Activated CD8-positive, alpha-beta memory T cell treated with anti-CD3 and anti-CD28 coated beads for 4 hours (primary cell): ENCODE data around the gene NPLOC4.

Experiments
- DNase-seq, 2 donors: peaks; one replicate each; pipeline ENCODE4 v3.0.0-alpha.2; 2020; ENCODE audit warnings: low read depth in 2 of 2

Gene NPLOC4

DNA sequence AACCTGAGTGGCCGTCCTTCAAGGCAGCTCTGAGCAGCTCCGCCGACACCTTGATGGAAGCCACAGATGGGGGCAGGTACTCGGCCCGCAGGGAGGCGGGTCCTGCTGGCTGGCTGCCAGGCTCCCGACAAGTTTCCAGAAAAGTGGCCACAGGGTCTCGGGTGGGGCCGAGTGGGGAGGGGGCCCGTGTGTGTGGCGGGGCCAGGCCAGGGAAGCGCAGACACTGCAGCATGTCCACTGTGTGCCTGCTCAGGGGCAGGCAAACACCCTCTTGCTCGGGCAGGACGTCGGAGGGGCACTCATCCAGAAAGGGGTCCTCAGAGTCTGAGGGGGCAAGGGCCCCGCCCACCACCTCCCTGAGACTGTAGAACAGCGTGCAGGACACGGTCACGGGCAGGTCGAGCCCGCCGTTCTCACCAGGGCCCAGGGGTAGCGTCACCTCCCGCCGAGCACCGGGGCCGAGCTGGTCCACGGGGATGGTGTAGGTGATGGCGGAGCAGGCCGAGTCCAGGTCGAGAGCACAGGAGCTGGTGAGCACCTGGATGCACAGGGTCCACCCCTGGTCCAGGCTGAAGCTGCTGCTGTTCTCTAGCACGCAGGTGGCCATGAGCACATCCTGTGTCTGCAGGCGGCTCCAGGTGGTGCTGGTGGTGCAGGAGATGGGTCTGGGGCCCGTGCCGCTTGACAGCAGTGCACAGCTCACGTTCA is 89.9 kb downstream of the NPLOC4 start:
- no peak for DNase-seq

DNA sequence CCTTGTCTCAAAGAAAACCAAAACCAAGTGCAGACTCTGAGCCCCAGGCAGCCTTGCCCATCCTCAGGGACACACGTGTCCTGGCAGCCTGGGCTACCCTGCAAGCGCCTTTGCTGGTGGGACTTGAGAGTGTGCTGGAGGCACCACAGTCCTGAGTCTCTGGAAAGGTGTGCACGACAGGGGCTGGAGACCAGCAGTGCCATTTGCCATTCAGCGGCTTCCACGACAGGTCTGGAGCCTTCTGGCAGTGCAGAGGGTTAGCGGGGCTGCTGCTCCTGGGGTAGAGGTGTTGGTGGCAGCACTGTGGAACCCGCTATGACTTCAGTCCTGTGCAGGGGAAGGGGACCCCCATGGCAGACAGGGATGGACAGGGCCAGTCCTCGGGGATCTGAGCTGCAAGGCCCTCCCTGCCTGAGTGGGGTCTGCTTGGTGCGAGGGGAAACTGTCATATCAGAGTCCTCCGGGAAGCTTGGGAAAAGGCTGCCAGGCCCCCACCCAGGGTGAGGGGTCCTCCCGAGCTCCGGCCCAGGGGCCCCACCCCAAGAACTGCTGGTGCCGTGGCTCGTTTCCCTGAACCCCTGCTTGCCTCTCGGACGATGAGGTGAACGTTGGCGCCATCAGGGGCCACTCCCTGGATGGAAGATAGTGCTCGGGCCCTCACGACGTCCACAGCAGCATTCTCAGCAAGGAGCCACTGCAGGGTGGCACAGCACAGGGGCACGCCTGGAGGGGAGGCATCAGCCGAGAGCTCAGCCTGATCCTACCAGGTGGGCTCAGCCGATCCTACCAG is 91.6 kb downstream of the NPLOC4 start:
- DNase-seq = no peak

DNA sequence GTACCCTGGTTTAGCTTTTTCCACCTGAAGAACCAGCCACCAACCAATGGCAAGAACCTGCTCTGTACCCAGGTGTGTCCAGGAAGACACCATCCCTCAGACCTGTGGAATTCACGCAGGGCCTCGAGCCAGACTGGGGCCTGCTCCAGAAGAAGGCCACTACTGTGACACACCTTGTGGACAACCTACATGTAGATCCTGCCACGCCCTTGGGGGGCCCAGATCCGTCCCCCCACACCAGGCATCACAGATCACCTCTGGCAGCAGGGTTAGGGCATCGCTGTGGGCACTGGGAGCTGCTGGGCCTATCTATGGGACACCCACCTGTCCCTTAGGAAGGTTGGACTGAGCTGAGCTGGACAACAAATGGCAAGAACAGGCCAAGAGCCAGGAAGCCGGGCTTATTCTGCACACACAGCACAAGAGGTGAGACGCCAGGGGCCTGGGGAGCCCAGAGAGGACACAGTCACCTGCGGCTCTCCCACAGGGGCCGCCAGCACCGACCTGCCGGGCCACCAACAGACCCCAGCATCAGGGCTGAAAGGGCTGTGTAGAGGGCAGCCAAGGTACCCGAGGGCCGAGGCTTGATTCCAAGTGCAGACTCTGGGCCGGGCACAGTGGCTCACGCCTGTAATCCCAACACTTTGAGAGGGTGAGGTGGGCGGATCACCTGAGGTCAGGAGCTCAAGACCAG is 92.5 kb downstream of the NPLOC4 start:
- DNase-seq = no peak

DNA sequence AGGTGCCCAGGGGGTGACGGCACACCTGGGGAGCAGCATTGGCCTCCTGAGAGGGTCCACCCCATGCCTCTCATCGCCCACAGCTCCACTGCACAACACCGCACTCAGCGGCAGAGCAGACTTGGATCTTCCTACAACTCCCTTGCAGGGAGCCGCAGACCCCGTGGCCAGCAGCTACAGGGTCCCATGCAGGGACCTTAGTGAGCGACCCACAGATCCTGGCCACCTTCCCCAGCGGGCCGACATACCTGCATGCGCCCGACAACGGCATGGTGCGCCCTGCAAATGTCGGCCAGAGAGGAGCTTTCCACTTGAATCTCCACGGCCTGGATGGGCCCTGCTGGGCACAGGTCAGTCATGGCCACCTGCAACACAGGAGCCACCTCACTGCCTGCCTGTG is 93.2 kb downstream of the NPLOC4 start:
- DNase-seq = no peak

DNA sequence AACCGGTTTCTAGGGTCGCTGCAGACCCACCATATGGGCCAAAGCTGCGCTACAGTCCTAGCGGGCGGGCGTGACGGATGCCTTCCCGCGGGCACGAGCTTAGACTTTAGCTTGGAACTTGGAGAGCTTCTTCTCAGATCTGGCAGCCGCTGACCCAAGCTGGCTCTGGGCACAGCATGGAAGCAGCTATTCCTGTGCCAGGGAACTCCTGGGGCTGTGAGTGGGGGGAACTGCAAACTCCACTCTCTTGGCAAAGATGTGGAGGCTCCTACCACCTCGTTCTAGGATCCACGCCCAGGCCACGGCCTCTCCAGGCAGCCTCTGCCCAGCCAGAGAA is 93.6 kb downstream of the NPLOC4 start:
- no peak for DNase-seq

GRCh38 chr17:81542431-81543338 is 94.2 kb downstream of the NPLOC4 start:
- no peak for DNase-seq

- no peak for DNase-seq
Measured at GRCh38 chr17:81541123-81541522, 95.8 kb downstream of the NPLOC4 start.

- DNase-seq = no peak
Measured at GRCh38 chr17:81540676-81541027, 96.3 kb downstream of the NPLOC4 start.

DNA sequence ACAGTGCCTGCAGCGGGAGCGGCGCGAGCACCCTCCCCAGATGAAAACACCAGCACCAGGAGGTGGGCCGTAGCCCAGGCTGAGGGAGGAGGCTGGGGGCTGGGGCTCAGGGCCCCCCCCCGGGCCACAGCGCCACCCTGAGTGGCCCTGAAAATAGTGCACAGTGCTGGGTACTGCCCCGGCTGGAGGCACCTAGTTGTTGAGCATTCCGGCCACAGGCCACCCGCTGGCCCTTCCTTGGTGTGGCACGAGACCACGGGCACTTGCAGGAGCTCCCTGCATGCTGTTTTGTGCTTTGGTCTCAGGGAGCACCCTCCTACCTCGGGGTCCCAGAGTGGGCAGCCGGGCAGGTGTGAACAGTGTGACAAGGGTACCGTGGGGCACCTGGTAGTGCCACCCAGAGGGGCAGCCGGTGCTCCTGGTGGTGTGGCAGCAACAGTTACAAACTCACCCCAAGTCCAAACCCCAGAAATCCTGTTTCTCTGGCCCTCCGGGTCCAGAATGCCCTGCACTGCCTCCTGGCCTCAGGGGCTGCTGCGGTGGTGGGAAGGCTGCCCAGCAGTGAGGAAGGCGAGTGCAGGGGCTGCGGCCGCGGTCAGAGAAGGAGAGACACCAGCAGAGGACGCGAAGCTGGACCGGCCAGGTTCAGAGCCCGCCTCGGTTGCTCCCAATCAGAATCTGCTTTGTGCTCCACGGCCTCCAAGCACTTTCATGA is 96.8 kb downstream of the NPLOC4 start:
- no peak for DNase-seq

DNA sequence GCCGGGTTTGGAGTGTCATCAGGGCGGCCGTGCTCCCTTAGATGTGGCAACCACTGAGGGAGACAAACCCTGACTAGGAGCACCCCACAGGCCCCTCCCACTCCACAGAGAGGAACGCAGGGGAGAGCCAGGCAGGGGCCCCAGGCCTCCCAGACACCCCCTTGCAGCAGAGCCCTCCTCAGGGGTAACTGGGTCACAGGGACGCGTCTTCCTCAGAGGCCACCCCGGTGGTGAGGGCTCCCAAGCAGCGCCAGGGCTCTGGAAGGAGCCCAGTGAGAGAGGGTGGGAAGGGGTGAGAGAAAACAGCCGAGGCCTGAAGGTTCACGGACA is 97.4 kb downstream of the NPLOC4 start:
- DNase-seq = no peak

- no peak for DNase-seq
Measured at GRCh38 chr17:81538651-81539570, 98.0 kb downstream of the NPLOC4 start.

DNA sequence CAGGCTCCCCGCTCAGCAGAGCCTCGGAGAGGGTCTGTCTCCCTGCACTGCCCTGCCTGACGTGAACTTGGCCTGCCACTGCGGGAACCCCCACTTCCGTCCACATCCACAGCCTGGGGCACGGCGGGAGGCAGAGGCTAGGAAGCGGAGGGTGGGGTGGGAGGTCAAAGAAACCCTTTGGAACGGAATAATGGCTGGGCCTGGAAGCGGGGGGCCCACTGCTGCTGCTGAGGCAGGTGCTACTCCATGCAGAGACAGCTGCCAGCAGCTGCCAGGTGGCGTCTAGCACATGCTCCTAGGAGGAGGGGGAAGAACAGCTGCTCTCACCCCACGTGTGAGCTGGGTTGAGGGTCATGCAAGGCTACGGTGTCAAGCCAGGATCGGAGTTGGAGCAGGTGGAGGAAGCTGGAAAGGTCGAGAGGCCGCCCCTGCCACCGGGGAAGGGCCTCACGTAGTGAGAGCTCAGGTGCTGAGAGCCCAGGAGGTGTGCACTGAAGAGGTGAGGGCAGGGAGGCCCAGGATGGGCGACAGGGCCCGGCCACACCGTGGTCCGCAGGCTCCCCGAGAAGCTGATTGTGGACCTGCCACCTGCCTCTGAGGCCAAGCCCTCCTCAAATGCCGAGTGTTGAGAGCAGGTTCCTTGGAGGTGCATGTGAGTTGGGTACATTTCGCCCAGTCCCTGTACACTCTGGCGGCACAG is 98.9 kb downstream of the NPLOC4 start:
- DNase-seq = no peak

GRCh38 chr17:81537343-81537855 is 99.5 kb downstream of the NPLOC4 start:
- no peak for DNase-seq

DNA sequence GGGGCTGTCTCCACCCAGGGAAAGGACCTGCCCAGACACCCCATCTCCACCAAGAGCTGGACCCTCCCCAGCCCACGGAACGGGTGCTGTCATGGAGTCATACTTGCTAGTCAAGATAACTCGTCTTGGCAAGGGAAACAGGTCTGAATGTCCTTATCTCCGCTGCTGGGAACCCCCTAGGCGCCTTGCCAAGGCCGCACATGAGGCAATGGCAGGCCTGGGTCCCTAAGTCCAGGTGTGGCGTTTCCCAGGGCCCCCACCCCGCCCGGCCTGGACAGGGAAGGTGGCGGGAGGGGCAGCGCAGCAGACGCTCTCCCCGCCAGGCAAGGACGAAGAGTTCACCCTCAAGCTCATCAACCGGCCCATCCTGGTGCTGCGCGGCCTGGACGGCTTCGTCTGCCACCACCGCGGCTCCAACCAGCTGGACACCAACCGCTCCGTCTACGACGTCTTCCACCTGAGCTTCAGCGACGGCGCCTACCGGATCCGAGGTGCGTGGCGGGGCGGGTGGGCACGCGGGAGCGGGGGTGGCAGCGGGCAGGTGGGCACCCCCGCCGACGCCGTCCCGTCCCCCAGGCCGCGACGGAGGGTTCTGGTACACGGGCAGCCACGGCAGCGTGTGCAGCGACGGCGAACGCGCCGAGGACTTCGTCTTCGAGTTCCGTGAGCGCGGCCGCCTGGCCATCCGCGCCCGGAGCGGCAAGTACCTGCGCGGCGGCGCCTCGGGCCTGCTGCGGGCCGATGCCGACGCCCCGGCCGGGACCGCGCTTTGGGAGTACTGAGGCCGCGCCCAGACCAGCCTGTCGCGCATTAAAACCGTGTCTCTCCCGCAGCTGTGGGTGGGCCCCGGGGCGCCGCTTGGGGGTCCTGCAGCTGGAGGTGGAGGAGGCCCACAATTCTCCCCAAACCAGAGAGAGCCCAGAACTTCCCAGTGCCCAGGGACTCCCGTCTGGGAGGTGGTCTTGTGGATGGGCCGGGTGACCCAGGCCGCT is 100.3 kb downstream of the NPLOC4 start:
- no peak for DNase-seq

DNA sequence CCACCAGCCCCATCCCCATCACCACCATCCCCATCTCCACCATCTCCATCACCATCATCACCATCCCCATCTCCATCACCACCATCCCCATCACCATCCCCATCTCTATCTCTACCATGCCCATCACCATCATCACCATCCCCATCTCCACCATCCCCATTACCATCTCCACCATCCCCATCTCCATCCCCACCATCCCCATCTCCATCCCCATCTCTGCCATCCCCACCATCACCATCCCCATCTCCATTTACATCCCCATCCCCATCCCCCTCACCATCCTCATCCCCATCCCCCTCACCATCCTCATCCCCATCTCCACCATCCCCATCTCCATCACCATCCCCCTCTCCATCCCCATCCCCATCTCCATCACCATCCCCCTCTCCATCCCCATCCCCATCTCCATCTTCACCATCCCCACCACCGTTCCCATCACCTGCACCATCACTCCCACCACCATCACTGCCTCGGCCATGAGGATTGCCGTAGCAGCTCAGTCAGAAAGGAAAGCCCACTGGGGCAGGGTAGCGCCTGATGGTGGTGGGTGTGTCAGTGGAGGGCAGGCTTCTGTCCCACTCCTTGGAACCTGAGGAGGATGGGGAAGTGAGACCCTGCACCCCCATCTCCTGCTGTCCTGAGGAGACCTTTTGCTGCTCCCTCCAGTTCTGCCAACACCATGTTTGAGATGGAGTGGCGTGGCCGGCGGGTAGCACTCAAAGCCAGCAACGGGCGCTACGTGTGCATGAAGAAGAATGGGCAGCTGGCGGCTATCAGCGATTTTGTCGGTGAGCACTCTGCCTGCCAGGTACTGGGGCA is 101.2 kb downstream of the NPLOC4 start:
- DNase-seq = no peak

DNA sequence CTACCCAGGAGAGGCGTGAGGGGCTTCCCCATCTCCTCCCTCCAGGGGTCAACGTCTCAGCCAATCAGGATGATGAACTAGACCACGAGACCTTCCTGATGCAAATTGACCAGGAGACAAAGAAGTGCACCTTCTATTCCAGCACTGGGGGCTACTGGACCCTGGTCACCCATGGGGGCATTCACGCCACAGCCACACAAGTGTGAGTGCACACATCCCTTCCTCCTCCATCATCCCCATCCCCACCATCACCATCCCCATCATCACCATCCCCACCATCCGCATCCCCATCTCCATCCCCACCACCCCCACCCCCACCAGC is 101.9 kb downstream of the NPLOC4 start:
- no peak for DNase-seq

DNA sequence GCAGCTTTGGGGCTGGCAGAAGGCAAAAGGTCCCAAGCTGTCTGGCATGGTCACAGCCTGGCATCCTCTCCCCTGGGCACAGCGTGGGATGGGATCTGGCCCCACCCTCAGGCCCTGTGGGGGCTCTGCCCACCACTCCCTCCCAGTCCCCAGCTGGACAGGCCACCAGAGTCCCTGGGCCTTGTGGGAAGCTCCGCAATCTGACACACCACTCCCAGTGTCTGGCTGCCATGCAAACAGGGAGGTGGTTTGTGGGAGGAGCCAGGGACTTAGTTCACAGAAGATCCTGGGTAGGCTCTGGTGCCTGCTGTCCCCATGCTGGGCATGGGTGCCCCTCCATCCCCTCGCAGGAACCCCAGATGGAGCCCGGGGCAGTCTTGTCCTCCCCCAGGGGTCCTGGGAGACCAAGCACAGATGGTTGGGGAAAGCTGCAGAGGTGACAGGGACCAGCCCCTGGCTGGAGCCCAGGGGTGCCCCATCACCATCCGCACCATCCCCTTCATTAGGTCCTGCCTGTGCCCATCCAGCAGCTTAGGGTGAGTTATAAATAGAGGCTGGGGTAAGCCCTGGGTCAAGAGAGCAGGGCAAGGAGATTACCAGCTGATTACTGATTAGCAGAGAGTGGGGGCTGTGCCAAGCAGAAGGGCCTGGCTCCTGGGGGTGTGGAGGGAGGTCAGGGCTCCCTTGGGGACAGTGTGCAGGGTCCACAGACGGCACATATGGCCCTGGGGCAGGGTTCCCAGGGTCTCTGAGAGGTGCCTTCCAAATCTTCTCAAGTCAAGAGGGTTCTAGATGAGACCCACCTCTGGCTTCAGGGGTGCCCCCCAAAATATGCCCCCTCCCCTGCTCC is 102.5 kb downstream of the NPLOC4 start:
- no peak for DNase-seq
